Epithelial cell of proximal tubule (primary cell): ENCODE results near the gene AVL9. TPM values are rescaled to one million over a fixed set of nuclear protein-coding genes. Genes with fewer than 3 reads are reported as not detected.

ENCODE experiments used
- DNase-seq: peaks from one replicate; pipeline ENCODE4 v3.0.0-alpha.2; 2011; ENCODE audit warnings: low read depth
- H3K4me3 ChIP-seq: 2 replicates; pipeline ENCODE4 v1.5.1; 2011; ENCODE audit warnings: low read depth, mild to moderate bottlenecking, low read length
- CTCF ChIP-seq: conservative IDR thresholded peaks from 2 replicates; pipeline ENCODE4 v1.5.1; 2012; ENCODE audit warnings: low read depth, mild to moderate bottlenecking, low read length
- total RNA-seq: library from RNA; depleted of rRNA; stranded (reverse); fragments of >200 nt; gene quantifications from 2 replicates; pipeline ENCODE4 v1.2.3, GENCODE V29; 2015

Gene AVL9
- total RNA-seq, 1 donor from 2014 or later, result 56.7 TPM

- no peak overlapping the region for H3K4me3 ChIP-seq
- TF ChIP-seq CTCF, result no peak
- no peak for DNase-seq
Observed at GRCh38 chr7:32582036-32582435, 86.7 kb downstream of the AVL9 start.

DNA sequence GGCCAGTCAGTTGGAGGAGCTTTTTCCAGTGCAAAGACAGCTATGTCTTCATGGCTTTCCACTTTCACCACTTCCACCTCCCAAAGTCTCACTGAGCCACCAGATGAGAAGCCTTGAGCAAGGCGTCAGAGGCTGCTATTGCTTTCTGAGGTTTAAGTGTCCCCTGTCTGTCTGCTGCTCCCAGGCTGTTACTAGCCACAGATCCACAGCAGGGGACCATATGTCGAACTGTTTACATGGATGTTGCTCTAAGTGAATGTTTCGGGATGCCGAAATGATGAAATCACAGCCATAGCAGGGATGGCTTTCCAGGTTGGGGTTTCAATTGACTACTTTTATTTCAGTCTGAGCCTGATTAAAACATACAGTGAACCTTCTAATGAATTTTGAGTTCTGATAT is 88.5 kb downstream of the AVL9 start:
- H3K4me3 ChIP-seq, result no peak overlapping the region
- TF ChIP-seq CTCF, result no peak
- DNase-seq, result no peak

DNA sequence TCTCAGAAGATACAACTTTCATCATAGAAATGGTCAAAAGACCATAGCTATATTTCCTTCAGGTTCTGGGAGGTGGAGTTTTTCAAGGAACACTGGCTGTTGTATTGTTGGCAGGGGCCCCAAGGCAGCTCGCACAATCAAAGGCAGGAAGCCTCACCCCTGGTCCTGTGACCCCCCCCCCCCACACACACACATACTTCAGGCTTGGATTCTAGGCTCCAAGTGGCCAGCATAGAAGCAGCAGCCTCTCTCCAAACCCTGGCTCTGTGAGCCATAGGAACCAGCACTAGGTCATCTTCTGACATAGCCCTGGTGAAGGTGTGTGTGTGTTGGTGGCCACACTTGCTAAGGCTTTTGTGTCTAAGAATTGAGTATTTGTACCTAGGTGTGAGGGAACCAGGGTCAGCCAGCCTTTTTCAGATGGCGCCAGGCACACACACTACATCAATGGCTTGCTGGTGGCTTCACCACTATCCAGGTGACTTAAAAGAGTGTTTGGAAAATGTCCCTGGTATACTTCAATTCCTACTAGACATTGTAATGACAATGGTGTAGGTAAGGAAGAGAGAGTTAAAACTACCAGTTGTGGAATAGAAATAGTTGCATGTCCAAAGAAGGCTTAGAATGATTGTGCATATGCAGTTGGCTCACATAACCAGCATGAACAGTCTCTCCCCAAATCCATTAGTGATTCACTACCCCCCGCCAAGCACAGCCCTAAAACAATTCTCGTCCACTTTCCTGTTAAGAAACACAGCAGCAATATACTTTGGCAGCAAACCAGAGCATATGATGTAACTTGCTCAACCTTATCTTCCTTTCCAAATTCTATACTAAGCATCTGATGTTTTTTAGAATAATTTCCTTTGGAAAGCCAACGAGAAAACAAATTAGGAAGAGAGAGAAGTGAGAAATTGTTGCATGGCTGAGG is 91.3 kb downstream of the AVL9 start:
- no peak overlapping the region for H3K4me3 ChIP-seq
- no peak for TF ChIP-seq CTCF
- DNase-seq, result no peak

DNA sequence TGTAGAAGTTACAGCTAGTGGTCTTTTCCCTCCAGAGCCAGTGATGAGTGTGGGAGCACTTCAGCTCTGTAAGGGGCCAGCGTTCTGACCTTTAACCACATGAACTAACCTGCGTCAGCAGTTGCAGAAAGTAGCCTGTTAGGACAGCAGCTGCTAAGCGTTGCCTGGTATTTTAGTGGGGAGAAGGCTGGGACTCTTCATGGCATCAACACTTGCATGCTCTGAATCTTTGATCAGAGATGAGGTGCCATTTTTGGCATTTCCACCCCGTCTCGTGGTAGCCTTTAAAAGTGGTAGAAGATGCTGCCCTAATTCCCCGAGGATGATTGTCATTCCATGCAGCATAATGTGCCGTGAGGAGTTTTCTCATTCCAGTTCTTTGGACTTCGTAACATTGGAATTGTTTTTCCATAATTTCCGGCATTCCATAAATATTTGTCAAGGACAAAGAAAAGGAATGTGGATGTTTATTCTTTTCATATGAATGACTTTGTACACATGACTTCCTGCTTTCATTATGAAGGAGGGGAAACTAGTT is 92.2 kb downstream of the AVL9 start:
- H3K4me3 ChIP-seq, result no peak overlapping the region
- no peak for TF ChIP-seq CTCF
- no peak for DNase-seq

DNA sequence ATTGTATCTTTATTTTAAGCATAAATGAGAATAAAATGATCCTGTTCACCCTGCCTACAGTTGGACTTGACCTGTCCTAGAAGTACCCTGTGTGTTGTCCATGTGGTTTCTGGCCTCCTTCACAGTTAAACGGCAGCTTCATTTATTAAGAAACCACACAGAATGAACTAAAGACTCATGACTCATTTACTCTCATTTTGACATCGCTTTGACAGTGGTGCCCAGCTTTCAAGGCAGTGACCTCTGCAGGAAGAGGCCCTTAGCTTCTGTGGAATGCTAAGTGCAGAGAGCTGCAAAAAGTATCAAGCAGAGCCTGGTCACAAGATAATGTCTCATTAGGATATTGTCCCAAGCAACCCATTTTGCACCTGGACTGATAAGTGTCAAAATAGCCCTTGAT is 93.4 kb downstream of the AVL9 start:
- H3K4me3 ChIP-seq, result no peak overlapping the region
- DNase-seq, result peak; percentile 80
- peak; percentile 22 for TF ChIP-seq CTCF

GRCh38 chr7:32591938-32592337 is 96.6 kb downstream of the AVL9 start:
- no peak for TF ChIP-seq CTCF
- DNase-seq, result no peak
- no peak overlapping the region for H3K4me3 ChIP-seq
